Nephron progenitor cell (in vitro differentiated cells): Measurements from ENCODE around the gene PRKCZ.

Experiments used
- DNase-seq: peaks from one replicate; pipeline ENCODE4 v3.0.0; 2021
- H3K27ac Mint-ChIP-seq: 2 replicates; pipeline ENCODE4 v1.8.0; 2021; ENCODE audit warnings: mild to moderate bottlenecking, moderate library complexity, mixed read lengths
- H3K27me3 Mint-ChIP-seq: 2 replicates; pipeline ENCODE4 v1.8.0; 2021; ENCODE audit warnings: mild to moderate bottlenecking, low read depth, mixed read lengths; ENCODE audit not compliant: poor library complexity
- H3K36me3 Mint-ChIP-seq: 2 replicates; pipeline ENCODE4 v1.8.0; 2021; ENCODE audit warnings: low read depth, mixed read lengths
- H3K4me1 Mint-ChIP-seq: 2 replicates; pipeline ENCODE4 v1.8.0; 2021; ENCODE audit warnings: mixed read lengths
- H3K4me3 Mint-ChIP-seq: 2 replicates; pipeline ENCODE4 v1.8.0; 2021; ENCODE audit warnings: mild to moderate bottlenecking, moderate library complexity, mixed read lengths
- H3K9me3 Mint-ChIP-seq: 2 replicates; pipeline ENCODE4 v1.8.0; 2021; ENCODE audit warnings: mild to moderate bottlenecking, moderate library complexity, mixed read lengths
- CTCF ChIP-seq: fragments of 200-600 bp; sonication (generic); IDR thresholded peaks from 2 replicates; pipeline ENCODE4 v1.5.0; 2021; ENCODE audit warnings: antibody characterized with exemption

The PRKCZ gene

GRCh38 chr1:2200308-2200943 lies 150.2 kb downstream of the PRKCZ start:
- no peaks in the 10 kb centered on the region for H3K9me3 Mint-ChIP-seq
- no peaks in the 10 kb centered on the region for H3K36me3 Mint-ChIP-seq
- DNase-seq, result no peak
- no peak overlapping the region for H3K27ac Mint-ChIP-seq
- H3K4me3 Mint-ChIP-seq, result peak overlapping the region; percentile 81
- no peak for TF ChIP-seq CTCF
- H3K27me3 Mint-ChIP-seq, result peaks cover 10% of the 10 kb centered on the region
- peaks cover 45% of the 10 kb centered on the region for H3K4me1 Mint-ChIP-seq

DNA sequence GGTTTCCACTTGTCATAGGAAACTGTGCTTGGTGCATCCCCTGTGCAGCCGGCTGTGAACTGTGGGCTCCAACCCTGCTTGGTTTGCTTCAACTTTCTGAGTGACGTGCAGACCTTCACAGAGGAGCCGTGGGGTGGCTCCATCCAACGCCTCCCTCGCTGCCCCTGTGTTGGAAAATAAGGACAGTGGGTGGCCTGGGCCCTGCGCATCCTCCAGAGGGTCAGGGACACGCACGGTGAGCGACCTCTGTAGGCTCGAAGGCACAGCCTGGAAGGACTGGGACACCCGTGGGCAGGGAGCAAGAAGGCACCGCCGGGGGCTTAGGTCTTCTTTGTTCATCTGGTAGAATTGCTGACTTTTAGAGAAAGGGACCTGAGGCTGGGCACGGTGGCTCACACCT lies 150.9 kb downstream of the PRKCZ start:
- Mint-ChIP-seq H3K4me1 (peaks cover 48% of the 10 kb centered on the region), H3K4me3 (no peak overlapping the region), H3K36me3 (no peaks in the 10 kb centered on the region), H3K27ac (no peak overlapping the region), H3K9me3 (no peaks in the 10 kb centered on the region), H3K27me3 (peaks cover 10% of the 10 kb centered on the region)
- no peak for TF ChIP-seq CTCF
- no peak for DNase-seq

DNA sequence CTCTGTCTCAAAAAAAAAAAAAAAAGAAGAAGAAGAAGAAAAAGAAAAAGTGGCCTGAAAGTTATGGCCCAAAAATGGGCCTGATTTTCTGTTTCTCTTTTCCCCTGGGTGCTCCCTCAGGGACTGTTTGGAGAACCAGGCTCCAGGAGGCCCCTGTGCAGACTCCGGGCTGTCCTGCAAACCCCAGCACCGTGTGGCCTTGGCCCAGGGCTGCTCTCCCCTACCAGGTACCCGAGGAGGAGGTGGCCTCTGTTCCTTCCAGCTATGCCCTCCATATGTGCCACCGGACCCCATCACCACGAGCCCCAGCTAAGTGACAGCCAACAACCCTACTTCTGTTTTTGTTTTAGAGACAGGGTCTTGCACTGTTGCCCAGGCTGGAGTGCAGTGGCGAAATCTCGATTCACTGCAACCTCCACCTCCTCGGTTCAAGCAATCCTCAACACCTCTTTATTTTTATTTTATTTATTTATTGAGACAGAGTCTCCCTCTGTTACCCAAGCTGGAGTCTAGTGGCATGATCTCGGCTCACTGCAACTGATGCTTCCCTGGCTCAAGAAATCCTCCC lies 151.9 kb downstream of the PRKCZ start:
- H3K4me1 Mint-ChIP-seq, result peaks cover 56% of the 10 kb centered on the region
- H3K4me3 Mint-ChIP-seq, result no peak overlapping the region
- H3K27me3 Mint-ChIP-seq, result peaks cover 10% of the 10 kb centered on the region
- TF ChIP-seq CTCF, result no peak
- H3K27ac Mint-ChIP-seq, result no peak overlapping the region
- H3K9me3 Mint-ChIP-seq, result no peaks in the 10 kb centered on the region
- no peak for DNase-seq
- no peaks in the 10 kb centered on the region for H3K36me3 Mint-ChIP-seq

DNA sequence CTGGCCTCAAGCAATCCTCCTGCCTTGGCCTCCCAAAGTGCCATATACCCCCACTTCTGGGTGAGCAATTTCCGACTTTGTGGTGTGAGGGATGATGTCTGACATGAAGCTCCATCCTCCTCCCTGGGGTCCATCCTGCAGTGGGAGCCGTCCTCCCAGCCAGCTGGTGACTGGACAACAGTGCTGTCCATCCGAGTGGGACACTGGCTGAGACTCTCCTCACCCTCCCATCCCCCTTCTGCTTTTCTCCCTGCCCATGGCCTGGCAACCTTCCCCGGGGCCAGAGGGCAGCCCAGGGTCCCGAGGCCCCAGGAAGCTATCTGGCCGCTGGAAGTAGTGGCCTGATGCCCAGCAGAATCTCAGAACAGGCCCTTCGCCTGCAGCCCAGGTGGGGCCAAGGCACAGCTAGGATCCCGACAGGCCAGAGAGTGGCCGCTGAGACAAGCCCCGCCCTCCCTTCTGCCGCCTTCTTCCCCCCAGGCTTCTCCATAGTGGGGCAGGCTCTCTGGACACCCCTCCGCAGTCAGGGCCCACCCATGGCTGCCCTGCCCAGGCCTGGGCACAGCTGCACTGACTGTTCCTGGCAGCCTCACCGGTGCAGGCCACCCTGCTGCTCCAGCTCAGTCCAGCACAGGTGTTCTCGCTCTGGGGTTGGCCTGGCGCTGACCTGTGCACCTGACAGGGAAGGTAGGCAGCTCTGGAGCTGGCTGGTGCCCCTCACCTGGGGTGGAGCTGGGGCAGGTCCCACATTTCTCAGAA lies 152.8 kb downstream of the PRKCZ start:
- peaks cover 66% of the 10 kb centered on the region for H3K4me1 Mint-ChIP-seq
- DNase-seq, result no peak
- H3K36me3 Mint-ChIP-seq, result no peaks in the 10 kb centered on the region
- H3K27ac Mint-ChIP-seq, result no peak overlapping the region
- H3K4me3 Mint-ChIP-seq, result no peak overlapping the region
- no peak for TF ChIP-seq CTCF
- H3K9me3 Mint-ChIP-seq, result no peaks in the 10 kb centered on the region
- H3K27me3 Mint-ChIP-seq, result peaks cover 10% of the 10 kb centered on the region

DNA sequence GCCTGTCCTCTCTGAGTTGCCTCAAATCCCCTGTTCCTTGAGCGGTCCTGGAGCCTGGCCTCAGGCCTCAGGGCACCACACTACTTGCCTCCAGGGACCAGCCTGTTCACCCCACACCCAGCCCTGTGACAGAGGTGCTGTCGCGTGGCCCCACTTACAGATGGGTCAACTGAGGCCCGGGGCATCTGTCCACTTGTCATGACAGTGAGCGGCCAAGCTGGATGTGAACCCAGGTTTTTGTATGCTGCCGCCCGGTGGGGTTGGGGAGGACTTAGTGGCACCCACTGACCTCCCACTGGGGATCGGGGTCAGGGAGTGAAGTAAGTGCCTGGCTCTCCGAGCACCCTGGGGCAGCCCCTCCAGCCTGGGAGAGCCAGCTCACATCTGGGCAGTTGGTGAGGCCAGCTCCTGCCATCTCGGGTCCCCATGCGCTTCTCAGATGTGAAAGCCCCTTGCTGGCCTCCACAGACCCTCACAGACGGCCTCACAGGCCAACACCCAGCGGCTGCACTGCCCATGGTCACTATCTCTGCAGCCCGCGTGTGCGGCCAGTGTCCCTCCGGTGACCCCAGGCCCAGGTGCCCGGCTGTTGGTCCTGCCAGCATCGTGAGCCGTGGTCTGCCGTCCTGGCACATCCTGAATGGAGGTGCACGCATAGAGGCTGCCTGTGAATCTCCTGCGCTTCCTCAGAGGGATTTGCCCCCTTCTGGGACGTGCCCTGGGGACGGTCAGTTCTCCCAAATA lies 153.6 kb downstream of the PRKCZ start:
- H3K4me3 Mint-ChIP-seq, result peak overlapping the region; percentile 72
- TF ChIP-seq CTCF, result no peak

More for the DNA sequence above, 153.6 kb downstream of the PRKCZ start:
- Mint-ChIP-seq H3K27me3 (peaks cover 10% of the 10 kb centered on the region), H3K27ac (no peak overlapping the region), H3K4me1 (peaks cover 71% of the 10 kb centered on the region), H3K9me3 (no peaks in the 10 kb centered on the region), H3K36me3 (no peaks in the 10 kb centered on the region)
- no peak for DNase-seq
